Amniotic stem cell (primary cell): ENCODE results near the gene KIAA0513.

Experiments used
- DNase-seq: peaks from one replicate; lab custom pipeline; 2025; lab: John Stamatoyannopoulos, UW

The KIAA0513 gene

GRCh38 chr16:85089525-85089924 is 61.9 kb downstream of the KIAA0513 start:
- no peak for DNase-seq

DNA sequence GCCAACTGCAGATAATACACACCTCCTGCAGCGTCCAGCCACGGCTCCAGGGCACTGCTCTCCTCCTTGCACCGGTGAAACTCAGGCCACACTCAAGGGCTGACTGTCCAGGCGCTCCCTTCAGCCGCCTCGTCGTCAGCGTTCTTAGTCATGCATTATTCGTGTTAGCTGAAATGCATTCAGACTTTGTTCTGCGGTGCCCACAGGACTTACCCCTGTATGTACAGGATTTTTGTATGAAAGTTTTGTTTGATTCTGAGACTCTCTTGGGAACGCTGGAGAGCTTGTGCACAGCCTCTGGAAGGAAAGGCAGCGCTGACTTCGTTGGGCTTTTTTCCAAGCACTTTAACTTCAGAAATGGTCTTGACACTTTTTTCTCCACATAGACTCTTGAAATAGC is 62.6 kb downstream of the KIAA0513 start:
- DNase-seq: no peak

GRCh38 chr16:85090873-85091521 is 63.4 kb downstream of the KIAA0513 start:
- DNase-seq: no peak

DNA sequence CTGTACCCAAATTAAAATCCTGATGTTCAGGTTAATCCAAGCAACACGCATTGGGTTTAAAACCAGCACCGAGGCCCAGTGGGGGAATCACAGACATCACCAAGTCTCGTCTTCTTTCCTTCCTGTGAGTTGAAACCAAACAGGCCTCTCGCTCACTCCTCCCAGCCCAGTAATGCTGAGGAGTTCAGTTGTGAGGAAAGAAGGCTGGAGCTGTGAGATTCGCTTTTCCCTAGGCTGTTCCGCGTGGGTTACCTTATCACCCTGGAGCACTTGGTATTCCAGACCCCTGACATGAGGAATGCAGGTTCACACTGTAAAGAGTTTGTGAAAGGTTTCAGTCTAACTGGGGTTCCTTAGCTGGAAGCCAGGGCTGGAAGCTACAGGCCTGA is 63.9 kb downstream of the KIAA0513 start:
- DNase-seq: no peak

DNA sequence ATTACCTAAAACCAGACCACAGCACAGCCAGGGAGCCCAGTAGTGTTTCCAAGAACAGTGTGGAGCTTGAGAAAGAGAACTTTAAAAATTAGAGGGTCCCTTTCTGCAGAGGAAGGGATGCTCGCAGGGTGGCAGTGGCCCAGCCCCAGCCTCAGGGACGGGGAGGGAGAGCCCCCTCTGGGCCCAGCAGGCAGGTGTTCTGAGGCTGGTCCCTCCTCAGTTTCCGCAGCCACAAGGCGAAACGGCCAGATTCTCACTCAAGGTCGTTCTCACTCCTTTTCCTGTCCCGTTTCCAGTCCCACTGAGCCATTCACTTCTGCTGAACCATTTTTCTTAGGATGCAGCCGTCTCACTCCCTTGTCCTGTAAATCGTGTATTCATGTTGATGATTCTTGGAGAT is 64.7 kb downstream of the KIAA0513 start:
- no peak for DNase-seq

- no peak for DNase-seq
Measured at GRCh38 chr16:85092851-85093250, 65.3 kb downstream of the KIAA0513 start.

GRCh38 chr16:85093705-85094104 is 66.1 kb downstream of the KIAA0513 start:
- no peak for DNase-seq

DNA sequence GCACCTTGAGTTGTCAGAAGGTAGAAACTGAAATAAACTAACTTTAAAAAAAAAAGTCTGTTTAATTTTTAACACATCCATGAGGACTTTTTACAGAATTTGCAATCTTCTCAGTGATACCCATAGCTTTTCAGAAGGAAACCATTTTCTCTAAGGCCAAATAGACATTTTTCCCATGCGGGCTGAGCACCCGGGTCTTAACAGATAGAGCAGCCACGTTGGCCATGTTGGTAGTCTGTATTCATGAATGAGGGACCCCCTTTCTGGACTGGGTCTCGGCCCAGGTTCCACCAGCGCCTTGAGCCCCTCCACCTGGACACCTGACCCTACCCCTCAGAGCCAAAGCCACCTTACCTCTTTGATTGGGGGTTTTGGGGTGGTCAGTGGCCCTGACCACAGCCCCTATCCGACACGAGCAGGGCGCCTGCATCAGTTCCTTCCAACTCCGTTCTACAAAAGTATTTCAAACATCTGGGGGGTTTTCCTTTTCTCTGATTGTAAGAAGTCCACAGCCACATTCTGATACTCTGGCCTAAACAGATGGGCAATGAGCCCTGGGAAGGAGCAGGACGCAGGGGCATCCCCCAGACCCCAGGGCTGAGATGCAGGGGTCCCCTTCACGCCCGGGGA is 66.7 kb downstream of the KIAA0513 start:
- no peak for DNase-seq

- no peak for DNase-seq
Measured at GRCh38 chr16:85094812-85095211, 67.2 kb downstream of the KIAA0513 start.

- no peak for DNase-seq
Measured at GRCh38 chr16:85096921-85097320, 69.3 kb downstream of the KIAA0513 start.

GRCh38 chr16:85098565-85098964 is 71.0 kb downstream of the KIAA0513 start:
- DNase-seq: no peak

DNA sequence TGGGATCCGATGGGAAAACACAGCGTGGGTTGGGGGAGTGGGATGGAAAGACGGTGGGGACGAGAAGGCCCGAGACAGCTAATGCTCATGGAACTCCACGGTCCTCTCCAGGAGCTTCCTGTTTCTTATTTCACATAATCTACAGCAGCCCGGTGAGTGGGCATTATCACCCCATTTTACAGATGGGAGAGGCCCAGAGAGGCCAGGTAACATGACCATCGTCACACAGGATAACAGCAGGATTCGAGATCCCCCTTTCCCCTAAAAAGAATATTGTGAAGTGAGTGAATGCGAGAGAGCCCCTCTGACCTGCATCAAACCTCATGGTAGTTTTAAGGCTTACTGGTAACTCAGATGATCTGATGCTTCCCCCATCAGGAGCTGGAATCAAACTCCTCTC is 72.7 kb downstream of the KIAA0513 start:
- no peak for DNase-seq

- DNase-seq: no peak
Measured at GRCh38 chr16:85101956-85102630, 74.5 kb downstream of the KIAA0513 start.

DNA sequence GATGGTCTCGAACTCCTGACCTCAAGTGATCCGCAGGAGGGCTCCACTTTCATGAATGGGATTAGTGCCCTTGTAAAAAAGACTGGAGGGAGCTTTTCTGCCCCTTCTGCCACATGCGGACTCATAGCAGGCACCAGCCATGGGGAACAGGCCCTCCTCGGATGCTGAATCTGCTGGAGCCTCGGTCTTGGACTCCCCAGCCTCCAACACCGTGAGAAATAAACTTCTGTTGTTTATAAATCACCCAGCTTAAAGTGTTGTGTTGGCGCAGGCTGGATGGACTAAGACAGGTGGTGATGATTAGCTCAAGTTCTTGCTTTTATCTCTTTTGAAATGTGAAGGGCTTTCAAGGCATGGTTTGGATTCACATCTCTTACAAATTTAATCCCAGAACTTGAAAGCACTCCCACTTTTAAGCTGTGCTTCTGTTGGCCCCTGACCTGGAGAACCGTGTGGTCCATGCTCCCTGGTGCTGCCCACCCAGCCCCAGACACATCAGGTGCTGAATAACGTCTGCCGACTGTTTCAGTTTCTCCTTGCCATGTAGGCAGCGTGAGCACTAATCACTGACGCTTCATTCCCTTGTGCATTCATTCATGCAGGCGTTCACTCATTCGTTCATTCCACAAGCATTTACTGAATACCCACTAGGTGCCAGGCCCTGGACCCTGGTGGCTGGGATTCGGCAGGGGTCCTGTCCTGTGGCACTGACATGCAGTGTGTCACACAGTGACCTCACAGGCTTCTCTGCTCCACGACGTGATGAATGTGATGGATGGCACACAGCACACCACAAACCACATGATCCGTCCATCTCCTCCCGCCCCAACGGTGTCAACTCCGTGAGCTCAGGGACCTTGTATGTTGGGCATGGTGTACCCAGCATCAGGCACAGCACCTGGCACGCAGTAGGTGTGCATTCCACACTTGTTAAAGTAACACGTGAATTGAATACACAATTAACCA is 75.8 kb downstream of the KIAA0513 start:
- DNase-seq: no peak

- no peak for DNase-seq
Measured at GRCh38 chr16:85104147-85104546, 76.6 kb downstream of the KIAA0513 start.

DNA sequence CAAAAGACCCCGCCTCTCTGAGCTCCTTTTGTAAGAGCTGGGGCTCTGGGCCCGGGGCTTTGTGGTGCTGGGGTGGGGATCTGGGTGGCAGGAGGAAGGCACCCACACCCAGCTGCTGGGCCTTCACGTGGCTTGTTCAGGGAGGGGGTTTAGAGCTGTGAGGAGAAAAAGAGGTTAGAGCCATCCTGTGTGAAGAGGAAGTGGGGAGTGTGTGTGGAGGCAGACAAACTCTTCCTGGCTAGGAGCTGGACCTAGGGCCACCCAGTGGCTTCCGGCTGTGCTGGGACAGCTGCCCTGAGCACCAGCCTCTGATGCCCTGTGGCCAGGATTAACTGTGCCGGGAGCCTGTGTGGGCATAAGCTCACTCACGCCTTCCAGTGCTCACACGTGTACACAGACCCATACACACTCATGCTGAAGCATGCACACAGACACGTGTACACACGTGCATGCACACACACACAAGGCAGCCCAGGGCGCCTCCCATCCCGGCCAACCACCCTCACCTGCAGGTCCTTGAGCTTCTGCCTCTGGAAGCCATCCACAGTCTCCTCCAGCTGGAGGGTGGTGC is 77.3 kb downstream of the KIAA0513 start:
- no peak for DNase-seq

GRCh38 chr16:85105475-85105874 is 77.9 kb downstream of the KIAA0513 start:
- DNase-seq: no peak

DNA sequence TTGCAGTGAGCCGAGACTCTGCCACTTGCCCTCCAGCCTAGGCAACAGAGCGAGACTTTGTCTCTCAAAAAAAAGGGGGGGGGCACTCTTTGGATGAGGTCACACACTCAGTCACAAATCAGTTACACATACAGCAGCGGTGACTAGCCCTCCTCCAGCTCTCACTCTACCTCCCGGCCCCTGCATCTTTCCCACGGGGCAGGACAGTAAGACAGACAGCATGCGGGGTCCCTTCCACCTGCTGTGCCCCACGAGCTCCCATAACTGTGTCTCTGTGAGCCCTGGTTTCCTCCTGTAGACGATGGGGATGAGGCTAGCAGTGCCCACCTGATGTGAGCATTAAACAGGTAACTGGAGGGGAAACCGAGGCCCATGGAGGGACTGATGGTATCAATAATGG is 79.5 kb downstream of the KIAA0513 start:
- DNase-seq: no peak

DNA sequence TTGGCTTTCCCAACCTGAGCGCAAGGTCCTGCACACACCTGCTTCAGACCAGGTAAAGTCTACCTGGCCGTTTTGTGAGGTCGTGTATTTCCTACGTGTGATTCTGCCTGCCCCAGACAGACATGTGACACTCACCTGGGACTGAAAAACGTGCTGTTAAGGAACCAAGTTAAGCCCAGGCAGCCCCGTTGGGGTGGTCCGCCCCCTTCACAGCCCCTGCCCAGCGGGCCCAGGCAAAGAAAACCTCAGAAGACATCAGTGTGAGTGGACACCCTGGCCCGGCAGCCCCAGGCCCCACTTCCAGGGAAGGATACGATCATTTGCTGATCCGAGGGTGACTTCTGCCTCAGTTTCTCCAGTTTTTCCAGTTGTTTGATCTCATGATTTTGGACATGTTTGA is 79.9 kb downstream of the KIAA0513 start:
- DNase-seq: no peak

GRCh38 chr16:85110105-85110504 is 82.5 kb downstream of the KIAA0513 start:
- DNase-seq: no peak

GRCh38 chr16:85111184-85111583 is 83.6 kb downstream of the KIAA0513 start:
- DNase-seq: no peak

DNA sequence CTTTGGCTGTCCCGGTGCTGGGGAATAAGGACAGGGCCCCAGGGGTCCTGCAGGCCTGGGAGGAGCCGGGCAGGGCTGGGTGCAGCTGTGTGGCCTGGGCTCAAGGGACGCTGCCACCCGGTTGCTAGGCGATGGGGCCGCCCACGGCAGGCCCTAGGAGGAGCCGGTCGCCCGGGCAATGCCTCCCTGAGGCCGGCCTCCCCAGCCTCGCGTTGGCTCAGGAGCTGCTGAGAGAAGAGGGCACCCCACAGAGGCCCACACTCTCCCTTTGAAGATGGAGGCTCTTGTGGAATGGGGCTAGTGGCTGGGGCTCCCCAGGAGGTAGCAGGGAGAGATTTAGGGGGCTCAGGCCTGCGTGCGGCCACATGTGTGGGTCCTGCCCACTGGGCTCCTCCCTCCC is 84.8 kb downstream of the KIAA0513 start, which contains the start of gene CIBAR2:
Gene CIBAR2 (minus strand): TSS at position 109 of the 400 bp plus-strand sequence. CDS start 120 bp downstream, outside the sequence.
- no peak for DNase-seq
